Gastroesophageal sphincter (tissue), 3 donors: ENCODE data around the gene ZNF771.

Experiments
- CTCF ChIP-seq, 4 experiments: fragments of 200-600 bp in 2 of 4; fragments of 450-650 bp in 2 of 4; sonication (generic) in 1 of 4; IDR thresholded peaks; one replicate each; pipeline ENCODE4 v1.5.1; 2017 to 2019; ENCODE audit warnings: antibody characterized with exemption in 4 of 4, mild to moderate bottlenecking in 2 of 4, moderate library complexity in 2 of 4
- EP300 ChIP-seq: sonication (generic); formaldehyde crosslinking; IDR thresholded peaks from one replicate; pipeline ENCODE4 v1.6.1; 2017; ENCODE audit warnings: antibody characterized with exemption, mild to moderate bottlenecking
- POLR2A ChIP-seq, 2 donors: fragments of 450-650 bp; IDR thresholded peaks; one replicate each; pipeline ENCODE4 v1.6.1; 2017; ENCODE audit warnings: antibody characterized with exemption in 2 of 2, mild to moderate bottlenecking in 2 of 2, moderate library complexity in 1 of 2
- POLR2AphosphoS5 ChIP-seq: sonication (generic); formaldehyde crosslinking; IDR thresholded peaks from one replicate; pipeline ENCODE4 v1.6.1; 2017; ENCODE audit warnings: antibody characterized with exemption

DNA sequence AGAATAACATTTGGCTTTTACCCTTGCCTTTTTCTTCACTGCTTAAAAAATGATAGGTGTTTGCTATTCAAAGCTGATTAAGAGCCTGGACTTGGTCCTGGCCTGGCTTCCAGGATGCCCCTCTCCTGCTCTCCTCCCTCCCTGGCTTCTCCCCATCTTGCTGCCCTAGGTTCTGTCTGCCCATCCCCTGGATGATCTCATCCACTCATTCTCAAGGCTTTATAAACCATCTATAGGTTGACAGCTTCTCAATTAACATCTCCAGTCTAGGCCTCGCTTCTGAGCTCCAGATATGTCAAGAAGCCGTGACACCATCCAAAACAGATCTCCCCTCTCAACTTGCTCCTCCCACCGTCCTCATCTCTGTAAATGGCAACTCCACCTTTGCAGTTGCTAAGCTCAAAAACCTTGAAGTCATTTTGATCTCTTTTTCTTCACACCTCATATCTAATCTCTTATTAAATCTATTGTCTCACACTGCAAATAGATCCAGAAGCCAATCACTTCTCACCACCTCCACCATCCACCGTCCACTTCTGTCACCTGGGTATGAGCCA lies 8.7 kb downstream of the ZNF771 start:
- TF ChIP-seq CTCF (IDR thresholded peaks at IDR 0.05) (no peak), POLR2AphosphoS5 (no peak), POLR2A (IDR thresholded peaks at IDR 0.05) (no peak), EP300 (no peak)
